ENCODE data around the gene FAR2. TPM values are rescaled to one million over a fixed set of nuclear protein-coding genes. Genes with fewer than 3 reads are reported as not detected.

Gene FAR2
- total RNA-seq, 1 donor from 2014 or later: 6.9 TPM

DNA sequence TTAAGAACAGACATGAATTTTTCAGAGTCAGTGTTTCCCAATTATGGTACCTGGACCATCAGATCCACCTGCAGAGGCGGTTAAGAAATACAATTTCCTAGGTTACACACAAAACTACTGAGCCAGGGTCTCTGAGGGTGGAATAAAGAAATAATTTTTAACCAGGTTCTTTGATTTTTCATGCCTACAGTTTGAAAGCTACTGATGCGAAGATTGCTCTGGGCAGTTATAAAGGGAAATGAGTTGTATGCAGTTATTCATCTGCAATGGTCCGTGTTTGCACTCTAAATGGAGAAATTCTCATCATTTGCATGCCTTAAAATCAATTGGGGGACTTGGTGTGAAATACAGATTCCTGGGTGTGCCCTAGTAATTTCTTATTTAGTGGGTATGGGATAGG is 142.1 kb downstream of the FAR2 start:
- Mint-ChIP-seq H3K27ac (ENCODE audit: unreplicated experiment) (no peak overlapping the region), H3K4me1 (ENCODE audit: low read depth, unreplicated experiment) (peaks cover 6% of the 10 kb centered on the region), H3K27me3 (ENCODE audit: unreplicated experiment) (no peaks in the 10 kb centered on the region), H3K9me3 (ENCODE audit: unreplicated experiment) (no peaks in the 10 kb centered on the region), H3K36me3 (ENCODE audit: unreplicated experiment) (peaks cover 9% of the 10 kb centered on the region), H3K4me3 (ENCODE audit: unreplicated experiment) (no peak overlapping the region)
- no peak for DNase-seq
- TF ChIP-seq CTCF (IDR thresholded peaks at IDR 0.05; ENCODE audit: partially characterized antibody, unreplicated experiment): no peak

DNA sequence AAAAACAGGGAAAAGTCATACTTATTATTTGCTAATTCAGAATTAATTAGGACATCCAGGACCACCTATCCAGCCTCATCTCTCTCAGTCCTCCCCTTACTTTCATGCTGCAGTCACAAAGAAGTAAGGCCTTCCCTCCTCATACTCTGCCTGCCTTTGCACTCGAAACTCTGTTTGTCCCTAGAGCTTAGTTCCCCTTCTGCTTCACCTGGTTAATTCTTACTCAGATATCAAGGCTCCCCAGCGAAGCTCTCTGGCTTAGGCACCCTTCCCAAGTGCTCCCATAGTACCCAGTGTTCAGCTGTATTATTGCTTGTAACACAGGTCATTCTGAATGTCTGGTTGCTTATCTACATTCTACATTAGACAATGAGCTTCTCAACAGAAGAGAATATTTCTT is 150.6 kb downstream of the FAR2 start:
- no peak for TF ChIP-seq CTCF (IDR thresholded peaks at IDR 0.05; ENCODE audit: partially characterized antibody, unreplicated experiment)
- Mint-ChIP-seq H3K4me1 (ENCODE audit: low read depth, unreplicated experiment) (no peaks in the 10 kb centered on the region), H3K36me3 (ENCODE audit: unreplicated experiment) (no peaks in the 10 kb centered on the region), H3K27ac (ENCODE audit: unreplicated experiment) (no peak overlapping the region), H3K9me3 (ENCODE audit: unreplicated experiment) (no peaks in the 10 kb centered on the region), H3K27me3 (ENCODE audit: unreplicated experiment) (no peaks in the 10 kb centered on the region), H3K4me3 (ENCODE audit: unreplicated experiment) (no peak overlapping the region)
- DNase-seq: no peak

DNA sequence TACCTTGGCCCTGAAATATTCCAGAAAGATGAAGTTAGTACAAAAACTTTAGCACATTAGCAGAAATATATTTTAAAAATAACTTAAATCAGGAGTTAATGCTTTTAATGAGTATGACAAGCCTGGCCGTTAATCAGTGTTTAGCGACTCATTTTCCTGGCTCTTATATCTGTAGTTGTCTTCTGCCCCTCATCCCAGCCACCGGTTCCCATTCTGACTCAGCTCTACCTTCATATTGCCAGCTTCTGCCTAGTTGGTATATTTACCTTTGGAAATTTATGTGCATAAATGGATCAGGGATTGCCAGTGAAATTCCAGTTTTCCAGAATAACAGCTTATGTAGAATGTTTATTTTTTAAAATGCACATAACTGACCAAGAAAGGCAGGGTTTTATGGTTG is 152.0 kb downstream of the FAR2 start:
- Mint-ChIP-seq H3K4me3 (ENCODE audit: unreplicated experiment) (no peak overlapping the region), H3K27me3 (ENCODE audit: unreplicated experiment) (no peaks in the 10 kb centered on the region), H3K27ac (ENCODE audit: unreplicated experiment) (no peak overlapping the region), H3K9me3 (ENCODE audit: unreplicated experiment) (no peaks in the 10 kb centered on the region), H3K36me3 (ENCODE audit: unreplicated experiment) (no peaks in the 10 kb centered on the region), H3K4me1 (ENCODE audit: low read depth, unreplicated experiment) (no peaks in the 10 kb centered on the region)
- no peak for TF ChIP-seq CTCF (IDR thresholded peaks at IDR 0.05; ENCODE audit: partially characterized antibody, unreplicated experiment)
- no peak for DNase-seq

DNA sequence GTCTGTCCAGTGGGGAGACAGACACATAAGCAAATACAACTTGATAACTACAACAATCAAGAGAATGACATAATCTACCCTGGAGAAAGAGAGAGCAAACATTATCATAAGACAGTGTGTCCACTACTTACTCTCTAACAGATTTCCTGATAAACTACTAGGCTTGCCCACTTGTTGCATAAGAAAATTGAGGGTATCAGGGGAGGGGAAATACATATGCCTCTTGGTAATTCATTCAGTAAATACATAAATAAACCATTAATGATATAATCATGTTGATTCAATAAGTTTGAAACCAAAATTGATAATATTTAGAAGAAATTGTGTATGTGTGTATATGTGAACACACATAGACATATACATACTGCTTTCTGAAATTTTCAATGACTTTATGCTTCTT is 155.3 kb downstream of the FAR2 start:
- no peak for DNase-seq
- H3K9me3 Mint-ChIP-seq (ENCODE audit: unreplicated experiment): no peaks in the 10 kb centered on the region
- TF ChIP-seq CTCF (IDR thresholded peaks at IDR 0.05; ENCODE audit: partially characterized antibody, unreplicated experiment): no peak
- no peak overlapping the region for H3K4me3 Mint-ChIP-seq (ENCODE audit: unreplicated experiment)
- no peaks in the 10 kb centered on the region for H3K27me3 Mint-ChIP-seq (ENCODE audit: unreplicated experiment)
- no peak overlapping the region for H3K27ac Mint-ChIP-seq (ENCODE audit: unreplicated experiment)
- H3K36me3 Mint-ChIP-seq (ENCODE audit: unreplicated experiment): no peaks in the 10 kb centered on the region
- H3K4me1 Mint-ChIP-seq (ENCODE audit: low read depth, unreplicated experiment): no peaks in the 10 kb centered on the region

GRCh38 chr12:29306266-29306665 is 157.2 kb downstream of the FAR2 start:
- Mint-ChIP-seq H3K4me3 (ENCODE audit: unreplicated experiment) (no peak overlapping the region), H3K27me3 (ENCODE audit: unreplicated experiment) (no peaks in the 10 kb centered on the region), H3K27ac (ENCODE audit: unreplicated experiment) (no peak overlapping the region), H3K9me3 (ENCODE audit: unreplicated experiment) (no peaks in the 10 kb centered on the region), H3K4me1 (ENCODE audit: low read depth, unreplicated experiment) (no peaks in the 10 kb centered on the region), H3K36me3 (ENCODE audit: unreplicated experiment) (no peaks in the 10 kb centered on the region)
- DNase-seq: no peak
- no peak for TF ChIP-seq CTCF (IDR thresholded peaks at IDR 0.05; ENCODE audit: partially characterized antibody, unreplicated experiment)
